Osteoblast (primary cell): ENCODE data around the gene ALKBH1. TPM values are rescaled to one million over a fixed set of nuclear protein-coding genes. Genes with fewer than 3 reads are reported as not detected.

Source experiments
- DNase-seq: peaks from one replicate; pipeline ENCODE4 v3.0.0; 2011; ENCODE audit warnings: low spot score, mixed read lengths; ENCODE audit not compliant: insufficient read length; ENCODE audit errors: missing footprints
- H2AFZ ChIP-seq: 2 replicates; pipeline ENCODE4 v1.6.0; 2011; ENCODE audit warnings: mild to moderate bottlenecking, low read length
- H3K27ac ChIP-seq: 2 replicates; pipeline ENCODE4 v1.5.1; 2011; ENCODE audit warnings: mild to moderate bottlenecking, low read depth, low read length, moderate library complexity
- H3K27me3 ChIP-seq: 2 replicates; pipeline ENCODE4 v1.6.0; 2012; ENCODE audit warnings: mild to moderate bottlenecking, control low read depth, inconsistent platforms, low read length, moderate library complexity; ENCODE audit not compliant: insufficient read depth
- H3K36me3 ChIP-seq: 2 replicates; pipeline ENCODE4 v1.5.1; 2011; ENCODE audit warnings: mild to moderate bottlenecking, low read length, control low read depth, moderate library complexity; ENCODE audit not compliant: insufficient read depth
- H3K4me1 ChIP-seq: 2 replicates; pipeline ENCODE4 v1.5.1; 2011; ENCODE audit warnings: mild to moderate bottlenecking, low read length, control low read depth, moderate library complexity; ENCODE audit not compliant: insufficient read depth
- H3K4me2 ChIP-seq: 2 replicates; pipeline ENCODE4 v1.6.0; 2011; ENCODE audit warnings: mild to moderate bottlenecking, low read length; ENCODE audit not compliant: insufficient read depth
- H3K4me3 ChIP-seq: fragments of 200-600 bp; sonication (generic); 3 replicates; pipeline ENCODE4 v1.5.1; 2012; ENCODE audit warnings: mild to moderate bottlenecking, low read length, inconsistent platforms; ENCODE audit not compliant: insufficient read depth
- H3K79me2 ChIP-seq: 2 replicates; pipeline ENCODE4 v1.6.0; 2012; ENCODE audit warnings: mild to moderate bottlenecking, low read length, control low read depth, inconsistent platforms; ENCODE audit not compliant: insufficient read depth
- H3K9me3 ChIP-seq: 2 replicates; pipeline ENCODE4 v1.5.1; 2011; ENCODE audit warnings: low read depth, low read length, control low read depth
- H4K20me1 ChIP-seq: 2 replicates; pipeline ENCODE4 v1.6.0; 2012; ENCODE audit warnings: mild to moderate bottlenecking, low read length, control low read depth; ENCODE audit not compliant: insufficient read depth
- CTCF ChIP-seq: IDR thresholded peaks from 2 replicates; pipeline ENCODE4 v1.5.1; 2011; ENCODE audit warnings: mild to moderate bottlenecking, low read depth, low read length, moderate library complexity; ENCODE audit errors: extremely low read depth
- total RNA-seq: library from RNA; depleted of rRNA; stranded (reverse); fragments of >200 nt; gene quantifications from 2 replicates; pipeline ENCODE4 v1.2.3, GENCODE V29; 2012

Gene ALKBH1
- total RNA-seq, 1 donor = 7.6 TPM

- DNase-seq = no peak
- H2AFZ ChIP-seq = no peak overlapping the region
- H3K4me1 ChIP-seq = peaks cover 5% of the 10 kb centered on the region
- no peaks in the 10 kb centered on the region for H4K20me1 ChIP-seq
- no peaks in the 10 kb centered on the region for H3K36me3 ChIP-seq
- H3K27me3 ChIP-seq = no peaks in the 10 kb centered on the region
- H3K4me3 ChIP-seq = no peak overlapping the region
- H3K79me2 ChIP-seq = no peaks in the 10 kb centered on the region
- no peaks in the 10 kb centered on the region for H3K9me3 ChIP-seq
- peak overlapping the region; percentile 45 for H3K4me2 ChIP-seq
- no peak for TF ChIP-seq CTCF
- no peak overlapping the region for H3K27ac ChIP-seq
These were observed 47.1 kb downstream of the ALKBH1 start for GRCh38 chr14:77660754-77661153.

DNA sequence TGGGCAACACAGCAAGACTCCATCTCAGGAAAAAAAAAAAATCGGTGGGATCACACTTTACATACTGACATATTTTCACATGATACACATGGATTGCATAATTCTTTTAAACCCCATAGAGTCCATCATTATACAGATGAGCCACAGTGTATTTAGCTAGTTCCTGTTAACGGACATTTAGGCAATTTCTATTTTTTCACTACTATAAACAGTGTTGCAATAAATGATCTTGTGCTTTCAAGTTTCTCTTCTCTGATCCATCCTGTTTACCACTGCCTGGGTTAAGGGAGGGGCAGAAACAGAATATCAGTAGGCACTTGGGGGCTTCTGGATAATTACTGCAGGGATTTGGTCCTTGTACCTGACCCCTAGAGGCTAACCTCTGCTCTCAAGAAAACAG, 48.0 kb downstream of the ALKBH1 start:
- TF ChIP-seq CTCF = no peak

GRCh38 chr14:77657280-77657679, 50.5 kb downstream of the ALKBH1 start:
- no peak for DNase-seq
- Histone ChIP-seq H3K9me3 (no peaks in the 10 kb centered on the region), H3K4me1 (no peaks in the 10 kb centered on the region), H3K36me3 (no peaks in the 10 kb centered on the region), H4K20me1 (no peaks in the 10 kb centered on the region), H2AFZ (peak overlapping the region; percentile 29), H3K27ac (no peak overlapping the region), H3K27me3 (no peaks in the 10 kb centered on the region), H3K4me3 (no peak overlapping the region), H3K4me2 (no peak overlapping the region), H3K79me2 (no peaks in the 10 kb centered on the region)
- no peak for TF ChIP-seq CTCF

More for the DNA sequence above, 48.0 kb downstream of the ALKBH1 start:
- H3K9me3 ChIP-seq = no peaks in the 10 kb centered on the region
- H3K27ac ChIP-seq = no peak overlapping the region
- no peak overlapping the region for H3K4me3 ChIP-seq
- H2AFZ ChIP-seq = no peak overlapping the region
- no peaks in the 10 kb centered on the region for H3K36me3 ChIP-seq
- no peak for DNase-seq
- no peaks in the 10 kb centered on the region for H3K79me2 ChIP-seq
- H3K4me1 ChIP-seq = peaks cover 5% of the 10 kb centered on the region
- H3K27me3 ChIP-seq = no peaks in the 10 kb centered on the region
- H3K4me2 ChIP-seq = no peak overlapping the region
- no peaks in the 10 kb centered on the region for H4K20me1 ChIP-seq

DNA sequence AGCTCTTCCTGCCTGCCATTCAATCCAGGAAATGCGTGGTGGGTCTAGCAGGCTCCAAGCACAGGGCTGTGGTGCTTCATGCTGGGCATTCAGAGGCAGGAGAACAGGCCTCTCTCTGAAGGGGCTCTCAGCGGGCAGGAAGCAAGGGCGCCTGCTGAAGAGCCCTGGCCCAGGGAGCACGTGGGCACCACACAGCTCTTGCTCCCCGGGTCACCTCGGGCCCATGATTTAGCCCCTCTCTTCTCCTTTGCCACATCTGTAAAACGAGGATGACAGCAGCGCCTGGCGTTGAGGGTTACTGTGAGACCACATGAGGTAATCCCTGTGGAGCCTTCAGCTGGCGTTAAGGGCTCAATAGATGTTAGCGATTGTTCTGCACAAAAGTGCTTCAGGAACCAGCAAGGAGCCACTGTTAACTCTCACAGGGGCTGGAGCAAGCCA, 53.8 kb downstream of the ALKBH1 start:
- Histone ChIP-seq H3K9me3 (no peaks in the 10 kb centered on the region), H3K36me3 (no peaks in the 10 kb centered on the region), H3K79me2 (no peaks in the 10 kb centered on the region), H3K4me2 (no peak overlapping the region), H4K20me1 (no peaks in the 10 kb centered on the region), H3K4me1 (peaks cover 4% of the 10 kb centered on the region), H3K27ac (no peak overlapping the region), H3K27me3 (no peaks in the 10 kb centered on the region), H2AFZ (no peak overlapping the region), H3K4me3 (no peak overlapping the region)
- no peak for DNase-seq
- no peak for TF ChIP-seq CTCF
